Keratinocyte (primary cell): ENCODE data around the gene NGF.

ENCODE experiments used
- CTCF ChIP-seq, 3 experiments: IDR thresholded peaks in 1 of 3; conservative IDR thresholded peaks in 1 of 3; optimal IDR thresholded peaks in 1 of 3; 2 replicates in 2 of 3; 3 replicates in 1 of 3; pipeline versions ENCODE3 to v1.5.1; 2011; ENCODE audit warnings: low read length in 3 of 3, mild to moderate bottlenecking in 3 of 3, moderate library complexity in 2 of 3, control low read depth in 1 of 3, inconsistent platforms in 1 of 3; ENCODE audit not compliant: insufficient read depth in 2 of 3; ENCODE audit errors: extremely low read depth in 1 of 3
- EZH2 ChIP-seq: IDR thresholded peaks from one replicate; pipeline ENCODE4 v1.6.1; 2012; ENCODE audit warnings: inconsistent platforms, mild to moderate bottlenecking, low read length, moderate library complexity

DNA sequence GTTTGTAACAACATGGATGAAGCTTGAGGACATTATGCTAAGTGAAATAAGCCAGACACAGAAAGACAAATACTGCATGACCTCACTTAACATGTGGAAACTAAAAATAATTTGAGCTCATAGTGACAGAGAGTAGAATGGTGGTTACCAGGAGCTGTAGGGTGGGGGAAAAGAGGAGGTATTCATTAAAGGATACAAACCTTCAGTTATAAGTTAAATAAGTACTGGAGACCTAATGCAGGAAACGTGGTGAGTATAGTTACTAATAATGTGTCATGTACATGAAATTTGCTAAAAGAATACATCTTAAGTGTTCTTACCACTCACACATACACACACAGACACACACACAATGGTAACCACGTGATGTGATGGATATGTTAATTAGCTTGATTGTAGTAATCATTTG lies 86.7 kb downstream of the NGF start:
- TF ChIP-seq CTCF (optimal IDR thresholded peaks at IDR 0.05 in 1 of 3, IDR thresholded peaks at IDR 0.05 in 1 of 3, conservative IDR thresholded peaks at IDR 0.05 in 1 of 3; ENCODE audit: extremely low read depth in 1 of 3, insufficient read depth in 2 of 3, low read length in 3 of 3) (no peak), EZH2 (no peak)
